NCI-H69 (cell line): ENCODE data around the gene CNNM3.
"Not testable (repeated sequence)": the region's sequence is repeated elsewhere in the genome, so short reads cannot be mapped to it uniquely, and the experiment has no call there.

ENCODE experiments used
- DNase-seq: peaks from one replicate; lab custom pipeline; 2025; lab: John Stamatoyannopoulos, UW

The CNNM3 gene

DNA sequence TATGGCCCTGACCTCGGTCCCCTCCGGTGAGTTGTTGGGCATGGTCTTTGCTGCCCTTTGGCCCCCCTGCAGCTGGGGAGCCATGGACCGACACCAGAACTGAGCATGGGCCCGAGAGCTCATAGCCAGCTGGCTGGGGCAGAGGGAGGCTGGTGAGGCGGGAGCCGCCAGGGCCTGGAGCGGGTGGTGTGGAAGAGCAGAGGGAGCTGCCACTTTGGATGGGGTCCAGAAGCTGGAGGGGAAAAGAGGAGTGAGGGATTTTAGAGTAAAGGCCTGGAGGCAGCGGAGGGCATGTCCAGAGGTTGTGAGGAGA lies 16.5 kb upstream of the CNNM3 start:
- no peak for DNase-seq

DNA sequence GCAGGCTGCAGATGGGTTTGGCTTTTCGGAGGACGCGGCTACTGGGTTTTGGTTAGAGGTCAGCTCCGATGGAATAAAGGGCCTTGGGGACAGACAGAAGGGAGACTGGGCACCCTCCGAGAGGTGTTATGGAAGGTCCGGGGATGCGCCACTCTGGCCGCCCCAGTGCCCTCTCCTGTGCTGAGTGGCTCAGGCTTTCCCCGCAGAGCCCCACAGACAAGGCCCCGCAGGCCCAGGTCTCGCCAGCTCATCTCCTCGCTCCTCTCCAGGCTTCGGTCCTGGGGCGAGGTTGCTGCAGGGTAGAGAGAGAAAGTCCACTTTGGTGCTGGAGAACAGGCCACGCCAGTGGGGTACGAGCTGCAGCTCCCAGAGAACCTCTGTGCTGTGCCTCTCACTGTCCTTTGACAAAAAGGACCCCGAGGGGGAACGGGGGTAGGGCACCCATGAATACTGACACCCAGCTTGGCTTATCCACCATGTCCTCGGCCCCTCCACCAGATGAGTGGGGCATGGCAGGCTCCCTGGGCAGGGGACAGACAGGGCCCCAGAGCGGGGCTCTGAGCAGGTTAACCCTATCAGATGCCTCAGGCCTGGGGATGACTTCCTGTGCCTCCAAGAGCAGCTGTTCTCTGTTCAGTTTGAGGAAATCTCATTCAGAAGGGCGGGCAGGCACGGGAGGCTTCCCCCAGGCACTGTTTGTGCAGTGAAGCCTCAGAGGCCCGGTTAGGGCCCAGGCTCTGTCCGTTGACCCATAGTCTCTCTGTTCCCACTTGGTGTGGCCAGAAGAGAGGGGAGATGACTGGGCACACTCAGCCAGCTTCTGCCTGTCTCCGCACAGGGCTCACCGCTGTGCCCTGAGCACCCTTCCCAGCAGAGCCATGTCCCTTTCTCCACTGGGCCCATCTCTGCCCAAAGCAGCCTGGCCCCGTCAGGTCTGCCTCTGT lies 15.7 kb upstream of the CNNM3 start:
- no peak for DNase-seq

DNA sequence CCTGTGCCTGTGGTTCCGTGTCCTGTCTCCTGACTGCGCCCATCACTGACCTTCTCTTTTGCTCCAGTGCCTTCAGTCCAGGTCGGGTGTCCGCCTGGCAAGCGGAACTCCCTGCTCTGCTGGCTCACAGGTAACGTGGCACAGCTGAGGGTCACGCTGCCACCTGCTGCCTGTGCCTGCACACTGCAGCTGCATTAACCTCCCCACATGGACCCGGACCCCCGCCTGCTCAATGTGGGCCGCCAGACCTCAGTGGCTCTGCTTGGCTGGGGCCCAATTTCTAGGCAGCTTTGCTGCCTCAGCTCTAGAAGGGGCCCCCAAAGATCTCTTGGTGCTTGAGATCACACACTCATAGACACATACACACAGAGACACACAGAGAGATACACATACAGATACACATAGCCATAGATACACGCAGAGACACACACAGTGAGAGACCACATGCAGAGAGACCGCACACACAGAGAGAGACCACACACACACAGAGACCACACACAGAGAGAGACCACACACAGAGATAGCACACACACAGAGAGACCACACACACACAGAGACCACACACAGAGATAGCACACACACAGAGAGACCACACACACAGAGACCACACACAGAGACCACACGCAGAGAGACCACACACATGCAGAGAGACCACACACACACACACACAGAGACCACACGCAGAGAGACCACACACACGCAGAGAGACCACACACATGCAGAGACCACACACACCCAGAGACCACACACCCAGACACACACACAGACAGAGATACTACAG lies 14.9 kb upstream of the CNNM3 start:
- peak; percentile 58 for DNase-seq

DNA sequence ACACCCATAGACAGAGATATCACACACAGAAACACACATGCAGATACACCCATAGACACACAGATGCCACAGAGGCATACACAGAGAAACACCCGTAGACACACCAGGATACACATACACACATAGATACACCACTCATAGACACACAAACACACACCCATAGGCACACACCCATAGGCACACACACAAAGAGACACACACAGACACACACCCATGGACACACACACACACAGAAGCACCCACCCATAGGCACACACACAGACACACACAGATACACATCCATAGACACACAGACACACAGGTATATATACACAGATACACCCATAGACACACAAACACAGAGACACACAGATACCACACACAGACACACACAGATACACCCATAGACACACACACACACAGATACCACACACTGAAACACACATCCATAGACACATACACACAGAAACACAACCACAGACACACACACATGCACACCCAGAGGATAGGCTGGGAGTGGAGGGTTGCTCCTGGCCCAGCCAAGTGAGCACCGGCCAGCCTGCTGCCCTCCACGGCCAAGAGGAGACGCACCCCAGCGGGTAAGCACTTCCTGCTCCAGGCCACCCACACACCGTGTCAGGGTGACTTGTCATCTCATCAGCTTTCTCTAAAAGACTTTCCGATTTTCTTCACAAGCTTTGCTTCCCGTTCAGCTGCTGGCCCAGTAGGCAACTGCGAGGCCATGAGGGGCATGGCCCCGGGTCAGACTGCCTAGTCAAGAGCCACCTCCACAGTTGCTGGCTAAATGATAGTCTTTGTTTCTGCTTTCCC lies 14.1 kb upstream of the CNNM3 start:
- no peak for DNase-seq

DNA sequence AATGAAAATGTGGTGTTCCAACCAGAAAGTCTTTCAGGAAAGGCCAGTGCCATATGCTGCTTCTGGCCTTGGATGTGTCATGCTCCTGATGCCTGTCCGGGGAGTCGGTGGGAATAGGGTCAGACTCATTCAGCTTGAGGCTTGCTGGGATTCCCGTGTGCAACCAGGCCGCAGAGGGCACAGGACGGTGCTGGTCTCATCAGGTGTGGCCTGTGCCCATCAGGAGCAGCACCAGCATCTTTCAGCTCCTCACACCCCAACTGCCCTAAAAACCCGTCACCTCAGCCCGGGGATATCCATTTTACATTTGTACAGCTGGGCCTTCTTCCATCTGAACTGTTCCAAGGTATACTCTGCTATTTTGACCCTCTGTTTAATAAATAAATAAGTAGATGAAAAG lies 13.3 kb upstream of the CNNM3 start:
- no peak for DNase-seq

DNA sequence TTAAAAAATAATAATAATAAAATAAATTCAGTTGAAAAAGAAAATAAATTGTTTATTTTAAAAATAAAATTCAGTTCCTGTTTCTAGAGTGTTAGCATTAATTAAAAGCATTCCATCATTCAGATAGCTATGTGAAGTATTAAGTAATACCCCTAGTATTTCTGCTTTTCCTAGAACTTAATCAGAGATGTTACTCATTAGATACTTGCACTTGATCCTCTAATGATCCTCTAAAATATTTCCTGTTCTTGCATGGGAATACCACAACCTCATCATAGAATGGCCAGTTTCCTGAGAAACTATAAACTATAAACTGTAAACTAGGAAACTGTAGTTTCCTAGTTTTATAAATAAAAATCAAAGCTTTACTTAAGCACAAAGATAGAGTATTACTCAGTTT lies 11.1 kb upstream of the CNNM3 start:
- DNase-seq: no peak

DNA sequence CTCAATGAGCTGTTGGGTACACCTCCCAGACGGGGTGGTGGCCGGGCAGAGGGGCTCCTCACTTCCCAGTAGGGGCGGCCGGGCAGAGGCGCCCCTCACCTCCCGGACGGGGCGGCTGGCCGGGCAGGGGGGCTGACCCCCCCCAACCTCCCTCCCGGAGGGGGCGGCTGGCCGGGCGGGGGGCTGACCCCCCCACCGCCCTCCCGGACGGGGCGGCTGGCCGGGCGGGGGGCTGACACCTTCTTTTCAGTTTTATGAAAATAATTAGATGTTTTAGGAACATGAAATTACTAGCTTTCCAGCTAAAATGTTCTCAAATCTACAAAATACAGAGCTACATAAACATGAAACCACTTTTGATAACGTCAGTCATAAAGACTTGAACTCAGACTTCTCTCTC lies 10.1 kb upstream of the CNNM3 start:
- not testable (repeated sequence) for DNase-seq

DNA sequence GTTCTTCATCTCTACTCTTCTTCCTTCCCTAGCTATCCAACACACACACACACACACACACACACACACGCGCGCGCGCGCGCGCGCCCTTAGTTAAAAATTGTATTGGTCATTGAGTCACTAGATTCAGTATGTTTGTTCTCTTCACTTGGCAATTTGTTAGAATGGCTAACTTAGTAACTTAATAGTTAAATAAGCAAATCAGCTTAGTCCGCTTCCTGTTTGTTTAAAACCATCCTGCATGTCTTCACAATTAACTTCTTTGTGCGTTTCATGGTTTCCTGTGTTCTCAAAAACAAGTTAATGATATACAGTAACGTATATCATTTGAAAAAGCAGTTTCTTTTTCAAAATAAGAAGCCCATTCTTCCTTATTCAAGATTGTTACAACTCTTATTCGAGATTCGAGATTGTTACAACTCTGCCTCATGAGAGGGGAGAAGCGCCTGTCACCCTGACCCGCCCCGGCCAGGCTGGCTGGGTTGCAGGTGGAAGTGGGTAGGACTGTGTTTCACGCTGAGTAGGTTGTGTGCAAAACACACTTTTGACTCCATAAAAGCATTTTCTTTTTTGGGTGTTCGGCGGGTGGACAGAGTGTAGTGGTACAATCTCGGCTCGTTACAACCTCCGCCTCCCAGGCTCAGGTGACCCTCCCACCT lies 9.5 kb upstream of the CNNM3 start:
- no peak for DNase-seq

DNA sequence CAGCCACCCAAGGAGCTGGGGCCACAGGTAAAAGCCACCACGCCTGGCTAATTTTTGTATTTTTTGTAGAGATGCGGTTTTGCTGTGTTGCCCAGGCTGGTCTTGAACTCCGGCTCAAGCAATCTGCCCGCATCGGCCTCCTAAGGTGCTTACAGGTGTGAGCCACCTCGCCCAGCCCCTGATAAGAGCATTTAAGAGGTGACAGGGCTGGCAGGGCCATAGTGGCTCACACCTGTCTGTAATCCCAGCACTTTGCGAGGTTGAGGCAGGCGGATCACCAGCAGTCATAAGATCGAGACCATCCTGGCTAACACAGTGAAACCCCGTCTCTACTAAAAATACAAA lies 9.0 kb upstream of the CNNM3 start:
- no peak for DNase-seq

DNA sequence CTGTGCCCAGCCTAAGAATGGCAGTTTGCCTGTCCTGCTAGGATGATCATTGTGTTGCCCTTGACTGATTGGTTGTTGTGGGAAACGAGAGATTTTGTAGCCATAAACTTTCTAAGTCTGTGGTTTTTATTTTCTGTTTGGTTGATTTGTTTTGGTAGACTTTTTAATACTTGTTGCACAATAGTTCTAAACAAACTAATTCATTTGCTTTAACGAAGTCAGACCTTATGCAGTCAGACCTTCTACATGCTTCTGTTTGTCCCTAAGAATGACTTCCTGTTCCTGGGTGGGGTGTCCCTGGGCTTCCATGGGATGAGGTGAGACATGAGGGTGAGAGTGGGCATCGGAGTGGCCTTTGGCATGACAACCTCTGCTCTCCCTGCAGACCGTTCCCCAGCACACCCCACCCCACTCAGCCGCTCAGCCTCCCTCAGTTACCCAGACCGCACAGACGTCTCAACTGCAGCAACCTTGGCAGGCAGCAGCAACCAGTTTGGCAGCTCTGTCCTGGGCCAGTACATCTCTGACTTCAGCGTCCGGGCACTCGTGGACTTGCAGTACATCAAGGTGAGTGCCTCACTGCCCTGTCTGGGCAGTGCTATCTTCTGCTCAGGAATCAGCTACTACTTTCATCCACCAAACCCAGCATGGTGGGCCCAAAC lies 7.8 kb upstream of the CNNM3 start:
- no peak for DNase-seq

DNA sequence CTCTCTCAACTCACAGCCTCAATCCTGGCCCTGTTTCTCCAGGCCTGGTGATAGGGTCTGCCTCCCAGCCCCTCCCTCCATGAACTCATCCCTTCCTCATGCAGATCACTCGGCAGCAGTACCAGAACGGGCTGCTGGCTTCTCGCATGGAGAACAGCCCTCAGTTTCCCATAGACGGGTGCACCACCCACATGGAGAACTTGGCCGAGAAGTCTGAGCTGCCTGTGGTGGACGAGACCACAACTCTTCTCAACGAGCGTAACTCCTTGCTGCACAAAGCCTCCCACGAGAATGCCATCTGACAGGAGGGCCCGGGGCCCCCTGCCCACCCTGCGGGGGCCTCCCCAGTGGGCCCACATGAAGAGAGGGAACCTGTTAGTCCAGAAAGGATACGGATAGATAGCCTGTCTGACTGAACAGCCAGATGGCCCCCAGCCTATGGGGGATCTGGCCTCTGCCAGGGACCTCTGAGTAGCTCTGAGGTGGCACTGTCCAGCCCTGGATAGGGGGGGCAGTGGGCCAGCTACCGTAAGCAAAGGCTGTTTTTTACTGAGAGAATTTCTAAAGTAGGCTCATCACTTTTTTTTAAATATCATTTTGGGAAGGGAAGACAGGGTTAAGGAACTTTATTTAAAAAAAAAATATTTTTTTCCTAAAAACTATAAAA lies 6.7 kb upstream of the CNNM3 start:
- no peak for DNase-seq

DNA sequence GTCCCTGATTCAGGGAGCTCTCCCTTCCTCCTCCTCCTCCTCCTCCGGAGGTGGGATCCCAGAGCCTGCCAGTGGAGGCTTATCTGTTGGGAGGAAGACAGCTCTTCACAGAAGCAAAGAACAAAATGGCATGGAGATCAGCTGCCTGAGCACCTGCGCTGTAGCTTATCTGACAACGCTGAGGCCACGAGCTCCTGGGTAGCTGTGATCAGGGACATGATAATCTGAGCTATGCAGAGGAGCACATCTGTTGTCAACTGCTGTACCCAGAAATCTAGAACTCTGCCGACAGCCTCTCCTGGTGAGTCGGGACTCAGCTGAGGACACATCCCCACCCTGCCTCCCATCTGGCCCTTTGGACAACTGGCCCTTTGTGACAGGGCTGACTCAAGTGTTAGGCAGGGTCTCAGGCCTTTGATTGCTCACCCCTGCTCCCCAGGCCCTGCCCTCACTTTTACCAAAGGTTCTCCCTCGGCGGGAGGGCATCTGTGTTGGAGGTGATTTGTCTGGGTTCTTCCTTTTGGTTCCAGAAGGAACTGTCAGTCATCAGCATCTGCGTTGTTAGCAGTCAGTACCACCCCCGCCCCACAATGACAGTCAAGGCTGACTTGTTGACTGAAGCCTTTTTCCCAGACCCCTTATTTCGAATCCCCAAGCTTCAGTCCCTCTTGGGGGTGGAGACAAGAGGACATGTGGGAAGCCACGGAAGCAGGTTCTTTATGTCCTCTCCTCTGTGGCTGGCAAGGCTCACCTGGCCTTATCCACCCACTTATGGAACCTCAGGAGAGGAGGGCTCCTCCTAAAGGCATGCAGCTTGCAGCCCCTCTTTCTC lies 5.9 kb upstream of the CNNM3 start:
- no peak for DNase-seq

DNA sequence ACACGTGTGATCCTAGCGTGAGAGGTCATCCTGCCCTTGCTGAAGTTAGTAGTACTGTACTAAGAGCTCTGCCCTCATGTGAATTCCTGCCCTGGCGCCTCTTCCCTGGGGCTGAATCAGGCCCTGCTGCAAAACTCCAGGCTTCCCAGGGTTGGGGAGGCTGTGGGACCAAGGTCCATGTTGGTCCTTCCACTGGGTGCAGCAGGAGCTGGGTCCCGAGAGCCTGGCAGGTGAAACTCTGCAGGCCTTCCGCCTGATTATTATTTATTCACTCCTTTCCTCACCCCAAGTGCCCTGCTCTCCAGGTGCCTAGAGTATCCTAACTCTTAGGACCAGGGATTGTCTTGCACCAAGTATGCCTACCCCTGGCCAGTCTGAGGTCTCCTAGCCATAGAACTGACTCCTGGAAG lies 5.3 kb upstream of the CNNM3 start:
- no peak for DNase-seq

DNA sequence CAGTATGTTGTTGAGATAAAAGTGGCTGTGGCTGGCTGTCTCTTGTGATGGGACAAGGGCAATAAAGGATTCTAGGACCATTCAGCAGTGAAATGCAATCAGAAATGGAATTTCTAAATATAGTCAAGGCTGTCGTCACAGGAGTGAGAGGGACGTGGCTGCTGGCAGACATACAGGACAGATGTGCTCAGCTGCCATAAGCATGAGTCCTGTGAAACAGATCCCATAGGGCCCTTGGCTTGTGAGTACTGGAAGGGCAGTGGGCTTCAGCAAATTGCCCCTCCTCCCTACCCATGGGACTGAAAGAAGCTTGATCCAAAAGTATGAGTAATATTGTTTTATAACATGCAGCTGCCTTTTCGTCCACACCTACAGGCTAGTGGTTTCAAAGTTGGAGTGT lies 4.2 kb upstream of the CNNM3 start:
- DNase-seq: no peak

DNA sequence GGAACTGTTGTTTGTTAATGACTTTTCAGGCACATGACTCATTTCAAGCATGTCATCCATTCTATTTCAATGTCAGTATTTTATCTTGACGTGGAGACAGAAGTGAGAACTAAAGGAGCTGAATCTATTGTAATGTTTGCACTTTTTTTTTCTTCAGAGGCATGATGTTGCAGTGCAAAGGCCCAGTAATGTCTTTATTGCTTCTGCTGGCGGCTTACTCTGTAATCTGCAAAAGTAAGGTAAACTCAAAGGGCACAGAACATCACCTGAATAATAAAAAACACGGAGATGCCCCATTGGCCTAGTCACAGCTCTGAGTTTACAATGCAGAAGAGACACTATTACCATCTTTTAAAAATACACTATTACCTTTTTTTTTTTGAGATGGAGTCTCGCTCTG lies 2.4 kb upstream of the CNNM3 start:
- no peak for DNase-seq

DNA sequence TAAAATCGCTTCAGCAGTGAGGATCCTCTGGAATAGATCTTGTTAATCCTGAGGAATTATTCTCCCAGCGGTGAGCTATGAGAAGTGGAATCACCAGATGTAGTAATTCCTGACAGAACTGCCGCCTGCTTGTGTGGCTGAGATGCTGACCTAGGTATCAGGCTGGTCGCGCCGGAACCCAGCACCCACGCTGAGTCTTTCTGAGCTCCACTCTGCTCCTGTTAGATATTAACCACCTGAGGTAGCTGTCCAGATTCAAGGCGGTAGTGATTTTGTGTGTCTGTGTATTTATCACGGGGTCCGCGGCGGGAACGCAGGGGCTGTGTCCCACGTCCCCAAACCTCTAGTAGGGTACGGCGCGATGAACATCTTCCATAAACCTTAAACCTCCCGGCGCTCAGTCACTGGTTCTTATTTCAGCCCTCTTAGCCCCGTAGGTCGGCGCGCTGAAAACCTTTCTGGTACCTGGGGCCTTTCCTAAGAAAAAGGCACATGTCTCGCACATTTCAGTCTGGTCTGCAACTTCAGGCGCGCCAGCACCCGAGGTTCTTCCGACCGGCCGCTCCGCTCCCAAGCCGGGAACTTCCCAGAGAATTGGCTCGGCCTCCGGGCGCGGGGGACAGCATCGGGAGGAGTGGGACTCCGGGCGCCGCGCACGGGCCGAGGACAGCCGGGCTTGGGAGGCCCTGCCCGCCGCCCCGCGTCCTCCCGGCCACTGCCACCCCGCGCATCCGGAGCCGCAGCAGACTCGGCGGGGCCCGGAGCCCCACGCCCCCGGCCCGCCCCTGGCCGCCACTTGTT lies 542 bp upstream of the CNNM3 start:
- peak; percentile 45 for DNase-seq

DNA sequence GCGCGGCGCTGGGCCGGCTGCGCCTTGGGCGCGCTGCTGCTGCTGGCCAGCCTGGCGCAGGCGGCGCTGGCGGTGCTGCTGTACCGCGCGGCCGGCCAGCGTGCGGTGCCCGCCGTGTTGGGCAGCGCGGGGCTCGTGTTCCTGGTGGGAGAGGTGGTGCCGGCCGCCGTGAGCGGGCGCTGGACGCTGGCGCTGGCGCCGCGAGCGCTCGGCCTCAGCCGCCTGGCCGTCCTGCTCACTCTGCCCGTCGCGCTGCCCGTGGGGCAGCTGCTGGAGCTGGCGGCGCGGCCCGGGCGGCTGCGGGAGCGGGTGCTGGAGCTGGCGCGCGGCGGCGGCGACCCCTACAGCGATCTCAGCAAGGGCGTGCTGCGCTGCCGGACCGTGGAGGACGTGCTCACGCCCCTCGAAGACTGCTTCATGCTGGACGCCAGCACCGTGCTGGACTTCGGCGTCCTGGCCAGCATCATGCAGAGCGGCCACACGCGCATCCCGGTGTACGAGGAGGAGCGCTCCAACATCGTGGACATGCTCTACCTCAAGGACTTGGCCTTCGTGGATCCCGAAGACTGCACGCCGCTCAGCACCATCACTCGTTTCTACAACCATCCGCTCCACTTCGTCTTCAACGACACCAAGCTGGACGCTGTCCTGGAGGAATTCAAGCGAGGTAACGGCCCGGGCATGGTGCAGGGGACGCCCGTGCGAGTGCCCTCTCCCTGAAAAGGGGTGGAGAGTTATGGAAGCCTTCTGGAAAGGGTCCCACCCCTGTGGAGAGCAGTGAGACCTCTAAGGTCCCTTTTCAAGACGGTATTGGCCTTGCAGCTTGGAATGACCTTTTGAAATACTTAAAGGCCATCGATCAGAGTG lies 1.0 kb downstream of the CNNM3 start:
- peak; percentile 56 for DNase-seq

DNA sequence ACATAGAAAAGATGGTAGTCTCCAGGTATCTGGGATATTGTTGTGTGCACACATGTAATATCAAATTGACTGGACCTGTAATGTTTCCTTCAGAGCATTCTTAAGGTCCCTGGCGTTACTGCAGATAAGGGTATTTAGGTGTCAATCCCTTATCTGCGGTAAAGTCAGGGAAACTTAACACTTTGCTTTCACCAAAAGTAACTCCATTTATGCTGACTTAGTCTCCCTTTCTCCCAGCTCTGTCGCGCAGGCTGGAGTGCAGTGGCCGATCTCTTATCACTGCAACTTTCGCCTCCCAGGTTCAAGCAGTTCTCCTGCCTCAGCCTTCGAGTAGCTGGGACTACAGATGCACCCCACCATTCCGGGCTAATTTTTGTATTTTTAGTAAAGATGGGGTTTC lies 1.8 kb downstream of the CNNM3 start:
- DNase-seq: no peak
